ENCODE measurements around the gene TRIM6. TPM values are rescaled to one million over a fixed set of nuclear protein-coding genes. Genes with fewer than 3 reads are reported as not detected.

Gene TRIM6
- polyA plus RNA-seq, 3 donors: 0.11 to 0.44 (median 0.15) TPM

- no peak overlapping the region for H2AFZ ChIP-seq (ENCODE audit: insufficient read depth, low read depth, low read length, poor library complexity, severe bottlenecking)
- Mint-ChIP-seq H3K27me3 (ENCODE audit: low read depth in 3 of 3) (peaks cover 0 to 7% (median 0%) of the 10 kb centered on the region in 3 donors), H3K36me3 (no peaks in the 10 kb centered on the region), H3K9me3 (no peaks in the 10 kb centered on the region), H3K4me1 (no peaks in the 10 kb centered on the region), H3K27ac (no peak overlapping the region), H3K4me3 (no peak overlapping the region)
- no peak for DNase-seq
- no peaks in the 10 kb centered on the region for H4K20me1 ChIP-seq (ENCODE audit: insufficient read depth, low read length)
- H3K36me3 ChIP-seq (replicated peaks in 1 of 2; ENCODE audit: control insufficient read depth in 1 of 2, insufficient read depth in 2 of 2, low read length in 2 of 2): no peaks in the 10 kb centered on the region
- H3K79me2 ChIP-seq (ENCODE audit: insufficient read depth, low read length): no peaks in the 10 kb centered on the region
- H3K4me3 ChIP-seq (replicated peaks in 1 of 3; ENCODE audit: low read depth in 2 of 3, low read length in 3 of 3): no peak overlapping the region
- no peaks in the 10 kb centered on the region for H3K27me3 ChIP-seq (ENCODE audit: control insufficient read depth in 2 of 2, insufficient read depth in 2 of 2, low read length in 2 of 2)
- no CpG with 5 or more reads among the region's 3 CpGs for WGBS (ENCODE audit: insufficient coverage)
- intact Hi-C loops (cut with micrococcal nuclease): no loop called here
- no peak for TF ChIP-seq CTCF (IDR thresholded peaks at IDR 0.05)
- no peak overlapping the region for H3K9ac ChIP-seq (ENCODE audit: insufficient read depth, low read length, poor library complexity, severe bottlenecking)
- no peaks in the 10 kb centered on the region for H3K4me1 ChIP-seq (ENCODE audit: control insufficient read depth in 1 of 2, insufficient read depth in 2 of 2, low read length in 2 of 2)
- no peak overlapping the region for H3K4me2 ChIP-seq (replicated peaks; ENCODE audit: extremely low read depth, low read length, poor library complexity, severe bottlenecking)
- H3K9me3 ChIP-seq (replicated peaks in 1 of 2; ENCODE audit: control insufficient read depth in 1 of 2, insufficient read depth in 1 of 2, low read length in 2 of 2): no peaks in the 10 kb centered on the region
- H3K27ac ChIP-seq (ENCODE audit: low read depth in 1 of 2, low read length in 2 of 2): no peak overlapping the region
Measured at GRCh38 chr11:5557751-5558150, 38.7 kb upstream of the TRIM6 start.

- no peak for DNase-seq
- Mint-ChIP-seq H3K4me3 (no peak overlapping the region), H3K27ac (no peak overlapping the region), H3K9me3 (peaks cover 2 to 12% (median 7%) of the 10 kb centered on the region in 7 donors), H3K4me1 (peaks cover 2% of the 10 kb centered on the region), H3K27me3 (ENCODE audit: low read depth in 3 of 3) (peaks cover 0 to 5% (median 2%) of the 10 kb centered on the region in 3 donors), H3K36me3 (no peaks in the 10 kb centered on the region)
- H4K20me1 ChIP-seq (ENCODE audit: insufficient read depth, low read length): no peaks in the 10 kb centered on the region
- no peak overlapping the region for H3K4me3 ChIP-seq (replicated peaks in 1 of 3; ENCODE audit: low read depth in 2 of 3, low read length in 3 of 3)
- H3K79me2 ChIP-seq (ENCODE audit: insufficient read depth, low read length): no peaks in the 10 kb centered on the region
- no peak overlapping the region for H2AFZ ChIP-seq (ENCODE audit: insufficient read depth, low read depth, low read length, poor library complexity, severe bottlenecking)
- TF ChIP-seq CTCF (IDR thresholded peaks at IDR 0.05): no peak
- no peaks in the 10 kb centered on the region for H3K36me3 ChIP-seq (replicated peaks in 1 of 2; ENCODE audit: control insufficient read depth in 1 of 2, insufficient read depth in 2 of 2, low read length in 2 of 2)
- peaks cover 0 to 3% of the 10 kb centered on the region in 2 donors for H3K9me3 ChIP-seq (replicated peaks in 1 of 2; ENCODE audit: control insufficient read depth in 1 of 2, insufficient read depth in 1 of 2, low read length in 2 of 2)
- no CpG with 5 or more reads among the region's 1 CpG for WGBS (ENCODE audit: insufficient coverage)
- no peaks in the 10 kb centered on the region for H3K27me3 ChIP-seq (ENCODE audit: control insufficient read depth in 2 of 2, insufficient read depth in 2 of 2, low read length in 2 of 2)
- intact Hi-C loops (cut with micrococcal nuclease): no loop called here
- H3K4me1 ChIP-seq (ENCODE audit: control insufficient read depth in 1 of 2, insufficient read depth in 2 of 2, low read length in 2 of 2): no peaks in the 10 kb centered on the region
- no peak overlapping the region for H3K27ac ChIP-seq (ENCODE audit: low read depth in 1 of 2, low read length in 2 of 2)
- no peak overlapping the region for H3K4me2 ChIP-seq (replicated peaks; ENCODE audit: extremely low read depth, low read length, poor library complexity, severe bottlenecking)
- no peak overlapping the region for H3K9ac ChIP-seq (ENCODE audit: insufficient read depth, low read length, poor library complexity, severe bottlenecking)
Measured at GRCh38 chr11:5564259-5565019, 32.0 kb upstream of the TRIM6 start.
